Measurements from ENCODE around the gene IMPACT. TPM values are rescaled to one million over a fixed set of nuclear protein-coding genes. Genes with fewer than 3 reads are reported as not detected.

IMPACT gene
- total RNA-seq, 1 donor from 2014 or later: 33.3 TPM

DNA sequence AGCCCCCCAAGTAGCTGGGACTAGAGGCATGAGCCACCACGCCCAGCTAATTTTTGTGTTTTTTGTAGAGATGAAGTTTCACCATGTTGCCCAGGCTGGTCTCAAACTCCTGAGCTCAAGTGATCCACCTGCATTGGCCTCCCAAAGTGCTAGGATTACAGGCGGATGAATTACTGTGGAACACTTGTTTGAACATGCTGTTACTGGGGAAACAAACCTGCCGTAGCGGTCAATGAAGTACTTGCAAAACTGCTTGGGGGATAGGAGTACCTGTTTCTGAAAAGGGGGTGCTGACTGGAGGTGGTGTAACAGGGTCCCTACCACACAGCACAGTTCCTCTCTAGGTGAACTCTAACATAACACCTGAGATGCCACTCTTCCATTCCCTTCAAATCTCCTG lies 5.9 kb upstream of the IMPACT start:
- DNase-seq (ENCODE audit: low spot score): no peak

DNA sequence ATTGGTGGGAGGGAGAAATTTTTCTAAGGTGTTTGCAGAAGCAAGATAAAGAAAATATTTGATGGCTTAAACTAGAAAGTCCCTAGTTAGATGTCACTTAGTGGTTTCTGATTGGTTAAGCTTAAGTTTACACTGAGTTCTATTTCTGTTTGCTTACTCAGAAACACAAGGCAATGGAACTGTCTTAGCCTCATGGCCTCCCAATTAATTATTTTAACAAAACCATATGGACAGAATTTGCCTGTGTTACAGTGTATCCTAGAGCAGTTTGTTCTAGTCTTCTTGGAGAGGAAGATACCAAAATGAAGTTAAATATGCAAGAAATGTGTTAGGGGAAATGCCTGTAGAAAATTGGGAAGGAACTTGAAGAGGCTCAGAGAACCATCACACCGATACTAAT lies 4.6 kb upstream of the IMPACT start:
- DNase-seq (ENCODE audit: low spot score): no peak

DNA sequence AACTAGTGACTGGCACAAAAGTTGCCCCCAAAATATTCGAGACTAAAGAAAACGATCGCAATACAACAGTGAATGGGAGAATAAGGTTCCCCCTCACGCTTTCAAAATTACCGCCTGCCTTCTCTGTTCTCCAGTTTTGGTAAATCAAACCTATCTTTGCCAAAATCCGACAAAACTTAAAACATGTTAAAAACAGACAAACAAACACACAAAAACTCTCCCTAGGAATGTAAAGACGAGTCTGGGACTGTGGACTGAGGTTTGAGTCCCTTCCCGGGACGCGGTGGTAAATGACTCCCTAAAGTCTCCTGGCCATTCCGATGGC lies 435 bp upstream of the IMPACT start:
- no peak for DNase-seq (ENCODE audit: low spot score)

DNA sequence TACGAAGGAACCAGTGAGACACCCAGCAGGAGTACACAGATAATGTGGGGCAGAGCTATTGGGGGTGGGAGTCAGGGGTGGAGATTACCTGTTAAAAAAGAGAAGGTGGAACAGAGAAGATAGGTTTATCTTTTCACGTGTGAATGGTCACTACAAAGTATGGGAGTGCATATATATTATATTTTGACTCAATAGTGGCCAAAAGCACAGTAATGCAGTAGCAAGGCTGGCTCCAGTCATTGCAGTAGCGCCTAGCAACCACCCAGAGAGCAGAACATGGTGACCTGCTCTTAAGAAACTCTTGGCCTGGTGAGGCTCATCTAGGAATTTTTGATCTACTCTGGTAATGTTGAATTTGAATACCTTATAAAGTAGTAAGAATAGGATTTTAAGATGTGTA lies 1.0 kb downstream of the IMPACT start:
- DNase-seq (ENCODE audit: low spot score): no peak

DNA sequence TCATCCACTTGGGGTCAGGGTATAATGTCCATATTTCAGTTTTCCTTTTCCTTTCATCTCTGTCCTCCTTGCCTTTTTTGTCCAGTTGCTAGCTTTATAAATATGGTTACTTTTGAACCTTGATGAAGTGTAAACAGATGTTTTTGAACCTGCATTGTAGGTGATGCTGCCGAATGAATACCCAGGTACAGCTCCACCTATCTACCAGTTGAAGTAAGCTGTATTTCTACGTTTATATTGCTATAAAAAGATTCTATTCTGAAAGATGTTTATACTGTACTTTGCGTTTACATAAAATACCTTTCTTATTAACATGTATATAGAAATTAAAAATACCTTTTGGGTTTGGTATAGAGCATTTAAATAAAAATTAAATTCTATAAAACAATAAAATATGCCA lies 2.2 kb downstream of the IMPACT start:
- no peak for DNase-seq (ENCODE audit: low spot score)

DNA sequence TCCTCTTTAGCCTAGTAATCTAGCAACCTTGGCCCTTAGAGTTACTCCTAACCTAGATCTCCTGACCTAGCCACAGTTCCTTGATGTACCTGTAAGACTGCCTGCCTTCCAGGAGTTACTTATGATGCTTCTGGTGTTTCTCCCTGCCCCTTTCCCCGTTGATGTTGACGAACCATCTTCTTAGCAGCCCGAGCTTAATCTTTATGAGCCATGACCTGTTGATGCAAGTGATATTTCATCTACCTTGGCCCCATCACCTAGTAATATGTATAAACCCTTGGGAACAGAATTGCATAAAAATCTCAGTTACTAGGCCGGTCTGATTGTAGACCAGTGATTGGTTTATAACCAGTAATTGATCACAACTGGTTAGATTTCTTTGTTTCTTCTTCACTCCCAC lies 2.7 kb downstream of the IMPACT start:
- no peak for DNase-seq (ENCODE audit: low spot score)

DNA sequence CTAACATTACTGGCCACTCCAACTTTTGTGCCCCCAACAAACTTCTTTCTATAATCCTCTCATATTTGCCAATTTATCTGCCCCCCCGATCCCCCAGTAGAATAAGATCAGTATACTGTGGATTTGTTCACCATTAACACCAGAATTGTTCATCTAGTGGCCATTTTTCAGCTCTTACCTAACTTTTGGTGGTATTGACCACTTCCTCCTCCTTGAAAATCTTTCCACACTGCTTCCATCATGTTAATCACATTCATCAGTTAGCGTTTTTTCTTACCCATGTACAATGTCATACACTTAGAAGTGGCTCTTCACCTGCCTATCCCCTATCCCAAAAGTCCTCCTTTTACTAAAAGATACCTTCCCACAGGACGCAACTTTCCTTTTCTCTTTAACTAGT lies 6.1 kb downstream of the IMPACT start:
- DNase-seq (ENCODE audit: low spot score): no peak

DNA sequence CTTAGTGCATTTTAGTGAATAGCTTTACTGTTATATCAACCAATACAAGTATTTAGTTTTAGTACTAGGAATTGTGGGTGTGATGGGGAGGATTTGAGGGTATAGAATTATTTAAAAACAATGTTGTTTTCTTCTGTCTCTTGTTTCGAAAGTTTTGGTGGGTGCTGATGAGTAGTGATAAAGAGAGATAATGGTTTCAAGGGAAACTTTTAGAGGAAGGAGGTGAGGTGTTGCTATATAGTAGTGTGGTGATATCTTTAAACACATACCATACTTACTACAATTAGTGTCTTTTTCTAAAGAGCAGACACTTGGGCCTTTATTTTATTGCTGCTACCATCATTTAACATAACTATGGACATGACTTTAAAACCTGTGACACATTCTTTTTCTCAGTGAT lies 10.5 kb downstream of the IMPACT start:
- DNase-seq (ENCODE audit: low spot score): no peak

DNA sequence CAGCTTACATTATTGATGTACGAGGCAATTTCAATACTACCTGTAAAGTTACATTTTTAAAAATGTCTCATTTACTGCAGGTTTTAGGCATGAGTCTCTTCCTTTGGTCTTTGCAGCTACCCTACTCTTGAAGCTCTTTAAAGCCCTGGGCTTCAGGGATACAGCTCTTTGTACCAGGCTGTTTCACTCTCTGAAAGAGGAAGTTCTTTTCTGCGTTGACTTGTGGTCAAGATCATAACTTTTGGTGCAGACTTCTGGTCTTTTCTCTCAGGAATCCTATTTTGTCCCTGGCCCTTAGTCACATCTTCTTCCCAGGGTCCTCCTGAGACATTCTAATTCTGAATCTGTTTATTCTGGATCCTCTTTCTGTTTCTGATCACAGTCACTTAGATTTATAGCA lies 17.4 kb downstream of the IMPACT start:
- no peak for DNase-seq (ENCODE audit: low spot score)

DNA sequence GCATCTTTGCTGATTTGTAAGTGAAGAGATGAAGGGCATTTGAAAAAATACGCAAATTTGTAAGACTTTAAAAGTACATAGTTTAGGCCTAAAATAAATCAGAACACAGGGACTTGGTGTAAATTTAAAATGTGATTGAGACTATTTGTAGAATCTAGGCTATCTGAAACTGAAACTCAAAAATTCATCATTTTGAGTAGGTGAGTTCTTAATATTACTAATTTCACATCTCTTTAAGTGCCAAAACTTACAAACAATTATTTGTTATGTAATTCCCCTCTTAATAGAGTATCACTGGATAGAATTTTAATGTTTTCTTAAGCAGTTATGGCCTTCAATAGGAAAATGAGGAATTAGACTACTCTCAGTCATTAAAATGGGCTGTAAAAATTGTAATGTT lies 20.0 kb downstream of the IMPACT start:
- no peak for DNase-seq (ENCODE audit: low spot score)

DNA sequence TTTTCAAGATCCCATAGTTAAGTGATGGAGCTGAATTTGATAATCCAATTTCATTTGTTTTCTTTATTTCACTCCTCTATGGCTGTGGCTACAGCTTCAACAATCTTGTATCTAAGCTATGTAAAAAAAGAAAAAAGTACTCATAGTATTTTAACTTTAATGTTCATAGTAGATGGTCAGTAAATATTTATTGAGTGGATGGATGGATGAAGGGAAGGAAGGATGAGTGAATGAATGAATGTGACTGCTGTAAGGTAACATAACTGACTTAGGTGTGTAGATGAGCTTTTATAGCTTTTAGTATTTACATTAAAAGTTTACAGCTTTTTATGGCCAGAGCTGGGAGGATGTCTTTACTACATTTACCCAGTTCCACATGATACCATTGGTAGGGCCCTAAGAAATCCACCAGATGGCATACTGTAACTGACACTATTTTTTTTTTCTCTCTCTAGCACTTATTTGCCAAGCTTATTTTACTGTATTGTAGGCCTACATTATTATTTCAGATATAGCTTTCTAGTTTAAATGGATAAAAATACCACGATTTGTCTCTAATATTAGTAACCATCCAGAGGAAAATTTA lies 20.6 kb downstream of the IMPACT start:
- DNase-seq (ENCODE audit: low spot score): no peak

DNA sequence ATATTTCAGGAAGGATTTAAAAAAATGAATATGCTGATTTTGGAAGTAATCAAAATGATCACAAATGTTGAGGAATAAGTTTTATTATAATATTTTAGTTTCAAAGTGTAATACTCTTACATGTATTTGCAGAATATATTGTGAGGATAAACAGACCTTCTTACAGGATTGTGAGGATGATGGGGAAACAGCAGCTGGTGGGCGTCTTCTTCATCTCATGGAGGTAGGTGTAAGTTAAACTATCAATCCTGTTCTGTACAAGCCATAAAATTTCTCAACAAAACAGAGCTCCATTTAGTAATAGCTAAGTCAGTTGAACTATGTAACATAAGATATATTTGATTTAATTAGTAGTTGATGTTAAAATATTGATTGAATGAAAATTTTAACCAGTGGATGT lies 21.5 kb downstream of the IMPACT start:
- no peak for DNase-seq (ENCODE audit: low spot score)

DNA sequence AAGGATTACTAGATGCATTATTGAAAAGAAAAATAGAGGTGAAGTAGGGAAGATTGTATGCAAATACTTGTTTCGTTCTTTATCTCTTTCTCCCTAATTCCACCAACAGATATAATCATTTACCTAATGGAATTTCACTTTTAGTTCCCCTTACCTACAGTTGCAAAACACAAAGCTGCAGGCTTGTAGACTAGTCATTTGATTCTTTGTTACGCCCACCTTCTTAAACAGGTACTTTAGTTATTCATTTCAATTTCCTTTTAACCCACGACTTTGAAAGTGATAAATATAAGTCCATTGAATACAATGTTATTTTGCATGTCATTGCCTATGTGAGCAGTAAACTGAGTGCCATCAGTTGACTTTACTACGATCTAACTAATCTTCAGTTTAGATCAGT lies 30.1 kb downstream of the IMPACT start:
- DNase-seq (ENCODE audit: low spot score): no peak

DNA sequence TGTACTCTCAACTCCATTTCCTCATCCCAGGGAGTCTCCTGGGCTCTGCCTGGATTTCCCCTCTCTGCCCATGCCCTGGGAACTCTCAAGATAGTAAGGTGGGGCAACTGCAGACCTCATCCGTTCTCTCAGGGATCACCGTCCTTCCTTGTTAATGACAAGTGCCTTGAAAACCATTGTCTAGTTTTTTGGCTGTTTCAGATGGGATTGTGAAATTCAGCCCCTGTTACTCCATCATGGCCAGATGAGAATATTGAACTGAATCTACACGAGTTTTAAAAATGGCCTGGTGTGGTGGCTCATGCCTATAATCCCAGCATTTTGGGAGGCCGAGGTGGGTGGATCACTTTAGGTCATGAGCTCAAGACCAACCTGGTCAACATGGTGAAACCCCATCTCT lies 33.3 kb downstream of the IMPACT start:
- DNase-seq (ENCODE audit: low spot score): no peak

DNA sequence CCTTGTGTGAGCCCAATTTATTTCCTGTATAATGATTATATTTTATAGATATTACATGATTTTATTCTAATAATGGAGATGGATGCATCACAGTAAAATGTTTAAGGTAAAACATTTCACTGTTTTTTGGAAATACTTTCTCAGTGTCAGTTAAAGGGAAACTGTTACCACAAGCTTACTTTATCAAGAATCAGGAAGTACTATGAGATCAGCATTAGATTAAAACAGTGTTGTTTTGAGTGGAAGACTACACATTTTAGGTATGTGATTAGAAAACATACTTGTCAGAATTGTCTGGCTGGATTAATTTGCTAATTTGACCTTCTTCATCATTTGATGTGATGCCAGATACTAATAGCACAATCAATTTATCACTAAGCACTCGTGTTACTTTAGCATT lies 33.9 kb downstream of the IMPACT start, which contains the start of gene HRH4:
Gene HRH4, plus strand, starts transcription at position 250 of the 400 bp plus-strand sequence. Its CDS starts 92 bp downstream, at position 342.
- no peak for DNase-seq (ENCODE audit: low spot score)

DNA sequence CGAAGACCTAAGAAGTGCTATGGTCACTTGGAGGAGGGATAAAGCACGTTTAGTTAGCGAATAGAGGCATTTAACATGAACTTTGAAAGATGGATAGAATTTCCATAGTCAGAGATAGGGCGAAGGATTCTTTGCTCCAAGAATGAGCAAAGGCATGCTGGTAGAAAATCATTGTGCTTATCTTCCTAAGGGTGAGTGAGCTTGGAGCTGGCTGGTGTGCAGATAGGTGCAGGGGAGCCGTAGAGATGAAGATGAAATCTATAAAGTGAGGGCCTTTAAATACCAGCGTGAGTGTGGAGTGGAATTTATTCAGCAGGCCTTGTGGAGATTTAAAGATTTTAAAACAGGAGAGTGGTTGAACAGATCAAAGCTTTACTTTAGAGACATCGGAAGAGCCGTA lies 35.5 kb downstream of the IMPACT start:
- DNase-seq (ENCODE audit: low spot score): no peak

DNA sequence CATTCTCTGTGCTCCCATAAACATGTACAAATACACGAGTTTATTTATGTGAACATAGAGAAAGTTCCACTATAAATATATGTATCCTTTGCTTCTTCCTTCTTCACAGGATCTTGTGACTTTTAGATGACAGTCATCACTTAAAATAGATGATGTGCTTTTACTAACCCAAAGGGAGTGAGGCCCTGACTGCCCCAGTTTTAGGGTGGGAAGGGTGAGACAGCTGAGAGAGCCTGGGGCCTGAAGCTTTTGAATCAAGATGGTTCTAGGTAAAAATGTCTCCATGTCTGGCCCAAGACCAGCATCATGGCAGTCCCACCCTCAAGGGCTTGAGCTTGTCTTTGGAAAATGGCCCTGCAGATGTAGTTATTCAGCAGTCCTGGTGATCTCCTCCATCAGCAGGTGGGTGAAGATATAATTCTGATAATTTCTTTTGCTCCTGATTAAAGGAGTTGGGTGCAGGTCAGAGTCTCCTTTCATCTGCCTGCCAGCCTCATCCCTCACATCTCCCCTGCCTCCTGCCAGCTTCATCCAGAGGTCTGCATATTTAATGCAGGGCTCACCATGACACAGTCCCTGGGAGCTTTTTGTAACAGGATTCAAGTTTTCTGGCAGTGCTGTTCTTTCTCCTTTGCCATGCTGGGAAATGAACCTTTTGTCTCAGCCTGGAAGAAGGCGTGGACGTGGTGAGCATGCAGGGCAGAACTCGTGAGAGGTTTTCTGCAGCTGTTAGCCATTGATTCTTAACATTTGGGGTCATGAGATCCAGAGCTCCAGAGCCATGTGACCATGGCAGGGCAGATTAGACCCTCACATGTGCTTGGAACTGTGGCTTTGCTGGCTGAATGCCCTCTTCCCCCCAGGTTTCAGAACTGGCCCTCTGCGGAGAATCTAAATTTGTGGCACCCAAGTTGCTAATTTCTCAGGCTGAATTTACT lies 36.6 kb downstream of the IMPACT start:
- no peak for DNase-seq (ENCODE audit: low spot score)

DNA sequence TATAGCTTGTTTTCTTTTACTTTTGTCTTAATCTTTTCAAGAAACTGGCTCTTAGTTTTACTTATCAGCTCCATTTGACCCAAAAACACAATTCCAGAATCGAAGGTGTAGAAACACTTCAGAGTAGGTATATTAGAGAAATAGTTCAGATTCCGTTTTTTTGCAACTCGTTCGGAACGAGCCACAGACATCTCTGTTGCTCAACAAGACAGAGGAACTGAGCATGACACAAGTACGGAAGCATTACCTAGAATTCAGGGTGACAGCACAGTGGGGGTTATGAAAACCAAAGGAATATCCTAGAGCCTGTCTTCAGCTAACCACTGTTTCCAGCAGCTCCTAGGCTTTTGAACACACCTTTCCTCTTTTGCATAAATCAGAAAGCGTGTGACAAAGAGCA lies 39.0 kb downstream of the IMPACT start:
- DNase-seq (ENCODE audit: low spot score): no peak

DNA sequence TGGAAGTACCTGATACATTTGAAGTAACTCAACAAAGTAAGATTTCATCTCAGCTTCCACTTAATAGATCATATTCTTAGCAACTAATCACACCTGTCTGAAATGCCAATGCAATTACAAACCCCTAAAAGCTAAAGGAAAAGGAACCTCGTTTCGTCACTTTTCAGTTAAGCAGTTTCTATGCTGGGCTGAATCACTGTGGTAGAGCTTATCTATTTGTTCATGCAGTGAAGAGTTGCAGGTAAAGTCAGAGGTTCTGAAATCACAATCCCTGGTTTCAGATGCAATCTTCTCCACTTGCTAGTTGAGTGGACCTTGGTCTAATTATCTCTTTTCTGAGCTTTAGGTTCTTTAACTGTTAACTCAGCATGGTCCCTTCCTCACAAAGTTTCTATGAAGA lies 40.3 kb downstream of the IMPACT start:
- DNase-seq (ENCODE audit: low spot score): no peak

DNA sequence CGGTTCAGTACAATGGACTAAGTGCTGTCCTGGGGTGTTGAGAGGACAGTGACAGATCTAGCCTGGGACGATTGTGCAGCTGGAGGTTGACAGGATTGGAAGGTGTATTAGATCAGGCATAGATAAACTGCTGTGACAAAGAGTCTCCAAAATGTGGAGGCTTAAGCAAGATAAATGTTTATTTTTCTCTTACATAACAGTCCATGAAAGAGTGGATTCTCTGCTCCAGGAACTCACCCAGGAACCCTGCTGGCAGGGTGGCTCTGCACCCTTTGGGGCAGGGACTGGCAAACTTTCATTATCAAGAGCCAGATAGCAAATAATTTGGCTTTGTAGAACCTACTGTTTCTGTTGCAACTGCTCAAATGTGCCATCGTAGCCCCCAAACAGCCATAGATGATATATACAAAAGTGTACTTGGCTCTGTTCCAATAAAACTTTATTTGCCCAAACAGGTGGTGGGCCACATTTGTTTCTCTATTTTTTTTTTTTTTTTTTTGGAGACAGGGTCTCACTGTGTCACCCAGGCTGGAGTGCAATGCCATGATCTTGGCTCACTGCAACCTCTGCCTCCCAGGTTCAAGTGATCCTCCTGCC lies 43.6 kb downstream of the IMPACT start:
- no peak for DNase-seq (ENCODE audit: low spot score)

DNA sequence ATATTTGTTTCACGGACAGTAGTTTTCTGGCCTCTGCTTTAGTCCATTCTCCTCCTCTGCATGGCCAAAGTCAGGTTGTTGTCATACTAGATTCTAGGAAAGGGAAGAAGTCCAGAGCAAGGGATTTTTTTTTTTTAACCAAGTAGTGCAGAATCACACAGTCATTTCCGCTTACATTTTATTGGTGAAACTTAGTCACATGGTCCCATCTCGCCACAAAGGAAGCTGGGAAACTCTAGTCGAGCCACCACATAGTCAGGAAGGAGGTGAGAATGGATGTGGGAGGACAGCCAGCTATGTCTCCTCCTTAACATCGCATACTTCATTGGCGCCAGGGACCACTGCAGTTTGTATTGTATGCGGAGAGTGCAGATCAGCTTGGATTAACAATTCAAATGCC lies 44.3 kb downstream of the IMPACT start:
- DNase-seq (ENCODE audit: low spot score): no peak

DNA sequence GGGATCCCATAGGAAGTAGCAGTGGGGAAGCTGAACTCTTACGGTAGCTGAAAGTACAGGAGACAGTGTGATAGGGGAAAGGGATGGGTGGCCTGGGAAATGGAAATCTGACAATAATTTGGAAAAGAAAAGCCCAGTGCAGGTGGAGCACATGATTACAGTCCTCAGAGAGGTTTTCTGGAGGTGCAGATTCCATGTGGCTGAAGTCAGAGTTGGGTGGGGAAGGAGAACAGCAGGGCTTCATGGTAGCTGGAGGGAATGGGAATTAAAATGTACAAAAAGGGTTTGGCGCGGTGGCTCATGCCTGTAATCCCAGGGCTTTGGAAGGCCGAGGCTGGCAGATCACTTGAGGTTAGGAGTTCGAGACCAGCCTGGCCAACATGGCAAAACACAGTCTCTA lies 46.1 kb downstream of the IMPACT start:
- no peak for DNase-seq (ENCODE audit: low spot score)

DNA sequence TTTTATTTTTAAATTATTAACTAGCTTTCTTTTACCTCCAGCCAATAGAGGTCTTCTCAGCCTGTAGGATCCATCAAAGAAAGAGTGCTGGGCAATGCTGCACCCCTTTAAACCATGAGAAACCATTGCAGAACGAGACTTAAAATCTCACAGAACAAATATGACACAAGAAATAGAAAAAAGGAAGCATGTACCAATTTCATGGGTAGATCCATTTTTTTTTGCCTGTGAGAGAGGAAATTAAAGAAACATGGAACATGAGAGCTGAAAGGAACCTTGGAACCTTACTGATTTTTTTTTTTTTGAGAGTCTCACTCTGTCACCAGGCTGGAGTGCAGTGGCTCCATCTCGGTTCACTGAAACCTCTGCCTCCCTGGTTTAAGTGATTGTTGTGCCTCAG lies 47.9 kb downstream of the IMPACT start:
- no peak for DNase-seq (ENCODE audit: low spot score)

Data from mesenteric fat pad (tissue), 1 donor.